G401 (cell line): Measurements from ENCODE around the gene PEX5. TPM values are rescaled to one million over a fixed set of nuclear protein-coding genes. Genes with fewer than 3 reads are reported as not detected.
A peak's percentile ranks its signal among the peaks of the same experiment; 100 is the strongest.

Source experiments
- DNase-seq: peaks from one replicate; pipeline ENCODE4 v3.0.0-alpha.2; 2015; ENCODE audit warnings: low spot score
- in situ Hi-C: cut with HindIII; loops from 2 replicates; pipeline ENCODE4 v1.10.0; 2016; ENCODE audit warnings: low sequenced_read_pairs, mixed read lengths
- total RNA-seq: library from RNA; depleted of rRNA; stranded (reverse); fragments of >200 nt; shearing (Covaris generic); gene quantifications from 2 replicates; pipeline ENCODE4 v1.2.3, GENCODE V29; 2014; rRNA removed

Gene PEX5
- total RNA-seq, result 62.4 and 64.6 TPM in 2 replicates

GRCh38 chr12:7189398-7190267 lies at the start of gene PEX5:
PEX5 (plus strand) TSS chr12:7189686; CDS start chr12:7190378, 692 bp downstream.
- in situ Hi-C loops, result no loop called here
- peak; percentile 96 for DNase-seq

GRCh38 chr12:7141351-7142005 lies 48.0 kb upstream of the PEX5 start:
- in situ Hi-C loops, result no loop called here
- no peak for DNase-seq

GRCh38 chr12:7142056-7142644 lies 47.3 kb upstream of the PEX5 start:
- in situ Hi-C loops, result no loop called here
- no peak for DNase-seq

- in situ Hi-C loops, result no loop called here
- no peak for DNase-seq
Observed at GRCh38 chr12:7142809-7143465, 46.5 kb upstream of the PEX5 start.

GRCh38 chr12:7143564-7143963 lies 45.9 kb upstream of the PEX5 start:
- in situ Hi-C loops, result no loop called here
- DNase-seq, result no peak

GRCh38 chr12:7144414-7145120 lies 44.9 kb upstream of the PEX5 start:
- in situ Hi-C loops, result no loop called here
- peak; percentile 79 for DNase-seq

GRCh38 chr12:7145671-7146070 lies 43.8 kb upstream of the PEX5 start:
- no peak for DNase-seq
- in situ Hi-C loops, result no loop called here

GRCh38 chr12:7146228-7146627 lies 43.3 kb upstream of the PEX5 start:
- in situ Hi-C loops, result no loop called here
- no peak for DNase-seq

GRCh38 chr12:7146906-7147305 lies 42.6 kb upstream of the PEX5 start:
- no peak for DNase-seq
- in situ Hi-C loops, result no loop called here

- in situ Hi-C loops, result no loop called here
- no peak for DNase-seq
Observed at GRCh38 chr12:7150356-7150755, 39.1 kb upstream of the PEX5 start.

GRCh38 chr12:7150841-7151240 lies 38.6 kb upstream of the PEX5 start:
- in situ Hi-C loops, result no loop called here
- no peak for DNase-seq

- in situ Hi-C loops, result no loop called here
- no peak for DNase-seq
Observed at GRCh38 chr12:7151532-7151931, 38.0 kb upstream of the PEX5 start.

- in situ Hi-C loops, result no loop called here
- no peak for DNase-seq
Observed at GRCh38 chr12:7152818-7153217, 36.7 kb upstream of the PEX5 start.

- in situ Hi-C loops, result no loop called here
- DNase-seq, result no peak
Observed at GRCh38 chr12:7154042-7154441, 35.4 kb upstream of the PEX5 start.

GRCh38 chr12:7154901-7155470 lies 34.5 kb upstream of the PEX5 start:
- DNase-seq, result no peak
- in situ Hi-C loops, result no loop called here

- no peak for DNase-seq
- in situ Hi-C loops, result no loop called here
Observed at GRCh38 chr12:7155471-7156034, 33.9 kb upstream of the PEX5 start.

- in situ Hi-C loops, result no loop called here
- DNase-seq, result no peak
Observed at GRCh38 chr12:7156259-7157197, 33.0 kb upstream of the PEX5 start.
